ENCODE measurements around the gene MBOAT7. TPM values are rescaled to one million over a fixed set of nuclear protein-coding genes. Genes with fewer than 3 reads are reported as not detected.

Gene MBOAT7
- total RNA-seq, 2 experiments from 2014 or later: 18.1 to 25.0 TPM

DNA sequence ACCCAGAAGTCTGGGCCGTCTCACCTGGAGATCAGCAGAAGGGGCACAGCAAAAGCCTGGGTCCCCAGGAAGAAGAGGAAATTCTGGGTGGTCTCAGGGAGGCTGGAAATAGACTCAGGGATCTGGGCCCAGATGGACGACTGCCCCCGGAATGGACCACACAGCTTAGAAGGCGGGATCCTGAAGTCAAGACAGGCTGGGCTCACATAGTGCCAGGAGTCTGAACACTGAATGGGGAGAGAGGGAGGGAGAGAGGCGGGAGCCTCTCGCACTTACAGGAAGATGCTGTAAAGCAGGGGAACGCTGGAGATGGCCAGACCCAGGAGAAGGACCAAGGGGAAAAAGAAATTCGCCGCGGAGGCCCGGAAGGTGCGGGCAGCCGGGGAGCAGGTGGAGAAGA lies 28.5 kb downstream of the MBOAT7 start:
- Histone ChIP-seq H2AFZ (ENCODE audit: low read length) (no peak overlapping the region), H3K9me2 (ENCODE audit: insufficient read depth, low read length) (no peaks in the 10 kb centered on the region), H3K4me2 (ENCODE audit: low read length) (peak overlapping the region; percentile 91), H3K27ac (ENCODE audit: low read depth, low read length, poor library complexity, severe bottlenecking) (no peak overlapping the region), H3K4me1 (ENCODE audit: insufficient read depth, low read length, poor library complexity, severe bottlenecking) (peaks cover 24% of the 10 kb centered on the region), H3K79me2 (ENCODE audit: insufficient read depth, low read depth, low read length) (peaks cover 6% of the 10 kb centered on the region; the same call in 1 of the 2 replicates), H3K36me3 (ENCODE audit: insufficient read depth, low read length) (peaks cover 22% of the 10 kb centered on the region), H3K9me3 (ENCODE audit: low read length) (no peaks in the 10 kb centered on the region), H4K20me1 (ENCODE audit: insufficient read depth, low read length) (no peaks in the 10 kb centered on the region), H3K4me3 (ENCODE audit: low read depth, low read length, poor library complexity, severe bottlenecking) (peak overlapping the region; percentile 81)
- DNase-seq (ENCODE audit: low spot score): no peak
- ChIA-PET POLR2A (no interaction called here), CTCF (ENCODE audit: unreplicated experiment) (no interaction called here)
- no TSS peak for BruUV-seq (replicated peaks)
- intact Hi-C loops (cut with micrococcal nuclease; ENCODE audit: unreplicated experiment): no loop called here
- TF ChIP-seq CTCF (conservative IDR thresholded peaks at IDR 0.05; ENCODE audit: low read length) (no peak), EZH2phosphoT487 (IDR thresholded peaks at IDR 0.05; ENCODE audit: borderline replicate concordance, low read depth, low read length) (no peak)

DNA sequence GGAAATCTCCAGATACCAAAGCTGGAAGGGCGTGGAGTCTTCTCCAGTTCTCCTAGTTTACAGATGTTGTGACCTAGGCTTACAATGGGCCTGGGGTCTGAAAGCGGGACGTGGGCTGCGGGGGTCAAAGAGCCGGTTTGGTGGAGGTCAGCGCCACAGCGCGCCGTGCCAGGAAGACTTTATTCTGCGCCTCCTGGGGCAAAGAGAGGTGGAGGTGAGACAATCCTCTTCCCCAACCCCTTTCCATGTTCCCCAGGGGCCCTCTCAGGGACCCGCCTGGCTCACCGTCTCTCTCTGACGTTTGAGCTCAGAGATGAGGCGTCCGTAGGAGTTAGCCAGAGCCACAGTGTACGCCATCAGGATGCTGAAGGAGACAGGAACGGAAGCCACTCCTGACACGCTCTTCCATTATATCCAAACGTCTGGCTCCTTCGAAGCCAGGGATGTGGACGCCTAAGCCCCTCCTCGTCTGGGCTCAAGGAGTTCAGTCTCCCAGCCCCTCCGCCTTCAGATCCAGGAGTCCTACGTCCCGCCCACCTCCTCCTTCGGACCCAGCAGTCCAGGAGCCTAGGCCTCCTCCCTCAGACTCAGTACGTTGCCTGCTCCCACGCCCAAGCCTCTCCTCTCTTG lies 29.1 kb downstream of the MBOAT7 start:
- peak overlapping the region; percentile 63 for H2AFZ ChIP-seq (ENCODE audit: low read length)
- TSS peak; percentile 79 for BruUV-seq (replicated peaks)
- no peak for DNase-seq (ENCODE audit: low spot score)
- ChIA-PET CTCF (ENCODE audit: unreplicated experiment) (no interaction called here), POLR2A (interaction anchor here (1.2 to 2.4 kb wide), 2 partner anchors 9 to 29 kb away, joined by 3 to 10 read pairs; partner anchors contain the start of gene MBOAT7)
- H3K9me3 ChIP-seq (ENCODE audit: low read length): no peaks in the 10 kb centered on the region
- H3K4me3 ChIP-seq (ENCODE audit: low read depth, low read length, poor library complexity, severe bottlenecking): peak overlapping the region; percentile 81
- H3K9me2 ChIP-seq (ENCODE audit: insufficient read depth, low read length): no peaks in the 10 kb centered on the region
- TF ChIP-seq CTCF (conservative IDR thresholded peaks at IDR 0.05; ENCODE audit: low read length) (no peak), EZH2phosphoT487 (IDR thresholded peaks at IDR 0.05; ENCODE audit: borderline replicate concordance, low read depth, low read length) (no peak)
- no peaks in the 10 kb centered on the region for H4K20me1 ChIP-seq (ENCODE audit: insufficient read depth, low read length)
- peaks cover 27% of the 10 kb centered on the region for H3K36me3 ChIP-seq (ENCODE audit: insufficient read depth, low read length)
- H3K79me2 ChIP-seq (ENCODE audit: insufficient read depth, low read depth, low read length): peaks cover 6% of the 10 kb centered on the region; the same call in 1 of the 2 replicates
- H3K27ac ChIP-seq (ENCODE audit: low read depth, low read length, poor library complexity, severe bottlenecking): peak overlapping the region; percentile 54
- H3K4me1 ChIP-seq (ENCODE audit: insufficient read depth, low read length, poor library complexity, severe bottlenecking): peaks cover 24% of the 10 kb centered on the region
- H3K4me2 ChIP-seq (ENCODE audit: low read length): peak overlapping the region; percentile 91
- intact Hi-C loops (cut with micrococcal nuclease; ENCODE audit: unreplicated experiment): no loop called here
